ENCODE data around the gene STX16.

Gene STX16

GRCh38 chr20:58691773-58692578 is 40.9 kb downstream of the STX16 start:
- H3K4me3 ChIP-seq (ENCODE audit: control insufficient read depth, low read depth, low read length): no peak overlapping the region
- peak; percentile 85 for DNase-seq (ENCODE audit: low read depth)
- no peak for TF ChIP-seq CTCF (conservative IDR thresholded peaks at IDR 0.05; ENCODE audit: control insufficient read depth, insufficient read depth, low read depth, low read length)

- no peak for TF ChIP-seq CTCF (conservative IDR thresholded peaks at IDR 0.05; ENCODE audit: control insufficient read depth, insufficient read depth, low read depth, low read length)
- peak; percentile 72 for DNase-seq (ENCODE audit: low read depth)
- peak within 1 kb of the TSS; percentile 41 for H3K4me3 ChIP-seq (ENCODE audit: control insufficient read depth, low read depth, low read length)
Observed at GRCh38 chr20:58692579-58693225, 41.6 kb downstream of the STX16 start, which contains the start of gene NPEPL1. TSS of gene NPEPL1 (plus strand) at chr20:58692800. CDS start at chr20:58692901, 101 bp downstream.

- TF ChIP-seq CTCF (conservative IDR thresholded peaks at IDR 0.05; ENCODE audit: control insufficient read depth, insufficient read depth, low read depth, low read length): no peak
- no peak for DNase-seq (ENCODE audit: low read depth)
- peak overlapping the region; percentile 41 for H3K4me3 ChIP-seq (ENCODE audit: control insufficient read depth, low read depth, low read length)
Observed at GRCh38 chr20:58693226-58694006, 42.3 kb downstream of the STX16 start.

- no peak overlapping the region for H3K4me3 ChIP-seq (ENCODE audit: control insufficient read depth, low read depth, low read length)
- DNase-seq (ENCODE audit: low read depth): no peak
Observed at GRCh38 chr20:58694241-58695083, 43.4 kb downstream of the STX16 start.

GRCh38 chr20:58695084-58695722 is 44.1 kb downstream of the STX16 start:
- no peak for TF ChIP-seq CTCF (conservative IDR thresholded peaks at IDR 0.05; ENCODE audit: control insufficient read depth, insufficient read depth, low read depth, low read length)
- no peak for DNase-seq (ENCODE audit: low read depth)

More at GRCh38 chr20:58694241-58695083, 43.4 kb downstream of the STX16 start:
- no peak for TF ChIP-seq CTCF (conservative IDR thresholded peaks at IDR 0.05; ENCODE audit: control insufficient read depth, insufficient read depth, low read depth, low read length)

More at GRCh38 chr20:58695084-58695722, 44.1 kb downstream of the STX16 start:
- no peak overlapping the region for H3K4me3 ChIP-seq (ENCODE audit: control insufficient read depth, low read depth, low read length)
